GM19324 (cell line): ENCODE measurements around the gene MGARP.

Experiments used
- ATAC-seq: cut with Tn5 transposase; IDR thresholded peaks from one replicate; pipeline ENCODE4 v1.9.1; 2021; ENCODE audit warnings: mild to moderate bottlenecking, moderate library complexity; ENCODE audit not compliant: unreplicated experiment, low FRiP score

The MGARP gene

DNA sequence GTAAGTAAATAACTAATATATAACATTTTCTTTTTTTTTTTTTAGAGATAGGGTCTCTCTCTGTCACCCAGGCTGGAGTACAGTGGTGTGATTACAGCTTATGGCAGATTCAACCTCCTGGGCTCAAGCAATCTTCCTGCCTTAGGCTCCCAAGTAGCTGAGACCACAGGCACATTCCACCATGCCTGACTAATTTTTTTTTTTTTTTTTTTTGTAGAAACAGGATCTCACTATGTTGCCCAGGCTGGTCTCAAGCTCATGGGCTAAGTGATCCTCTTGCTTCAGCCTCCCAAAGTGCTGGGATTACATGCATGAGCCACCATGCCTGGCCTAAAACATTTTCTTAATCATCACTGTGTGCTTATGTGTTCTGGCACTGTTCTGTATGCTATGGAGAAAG is 32.8 kb downstream of the MGARP start:
- no peak for ATAC-seq

DNA sequence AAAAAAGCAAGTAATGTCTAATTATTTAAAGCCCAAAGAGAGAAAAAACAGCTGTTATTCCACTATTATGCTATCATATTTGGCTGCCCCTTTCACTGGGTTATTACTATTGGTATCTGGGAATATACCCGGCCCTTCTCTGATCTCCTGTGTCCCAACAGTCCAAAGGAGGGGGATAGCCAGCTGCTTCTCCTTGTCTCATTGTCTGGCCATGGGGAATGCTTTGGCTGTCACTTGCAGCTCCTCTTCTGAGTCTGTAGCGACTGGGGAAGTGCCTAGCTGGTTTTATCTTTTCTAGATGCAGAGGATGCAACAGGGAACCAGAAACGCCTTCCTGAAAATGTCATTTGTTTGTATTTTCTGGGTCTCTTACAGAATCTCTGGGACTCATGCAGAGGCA is 33.9 kb downstream of the MGARP start:
- ATAC-seq: no peak

DNA sequence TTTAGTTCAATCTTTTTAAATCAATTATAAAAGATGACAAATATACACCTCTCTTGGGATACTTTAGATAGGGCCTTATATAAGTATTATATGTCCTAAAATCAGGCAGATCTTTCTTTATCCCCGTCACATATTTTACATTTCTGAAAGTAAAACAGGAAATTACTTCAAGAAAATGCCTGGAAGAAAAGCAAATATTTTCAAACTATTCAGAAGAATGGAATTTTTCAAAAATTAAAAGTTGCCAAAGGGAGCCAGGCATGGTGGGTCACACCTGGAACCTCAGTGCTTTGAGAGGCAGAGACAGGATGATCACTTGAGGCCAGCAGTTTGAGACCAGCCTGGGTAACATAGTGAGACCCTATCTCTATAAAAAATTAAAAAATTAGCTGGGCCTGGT is 34.4 kb downstream of the MGARP start:
- no peak for ATAC-seq

DNA sequence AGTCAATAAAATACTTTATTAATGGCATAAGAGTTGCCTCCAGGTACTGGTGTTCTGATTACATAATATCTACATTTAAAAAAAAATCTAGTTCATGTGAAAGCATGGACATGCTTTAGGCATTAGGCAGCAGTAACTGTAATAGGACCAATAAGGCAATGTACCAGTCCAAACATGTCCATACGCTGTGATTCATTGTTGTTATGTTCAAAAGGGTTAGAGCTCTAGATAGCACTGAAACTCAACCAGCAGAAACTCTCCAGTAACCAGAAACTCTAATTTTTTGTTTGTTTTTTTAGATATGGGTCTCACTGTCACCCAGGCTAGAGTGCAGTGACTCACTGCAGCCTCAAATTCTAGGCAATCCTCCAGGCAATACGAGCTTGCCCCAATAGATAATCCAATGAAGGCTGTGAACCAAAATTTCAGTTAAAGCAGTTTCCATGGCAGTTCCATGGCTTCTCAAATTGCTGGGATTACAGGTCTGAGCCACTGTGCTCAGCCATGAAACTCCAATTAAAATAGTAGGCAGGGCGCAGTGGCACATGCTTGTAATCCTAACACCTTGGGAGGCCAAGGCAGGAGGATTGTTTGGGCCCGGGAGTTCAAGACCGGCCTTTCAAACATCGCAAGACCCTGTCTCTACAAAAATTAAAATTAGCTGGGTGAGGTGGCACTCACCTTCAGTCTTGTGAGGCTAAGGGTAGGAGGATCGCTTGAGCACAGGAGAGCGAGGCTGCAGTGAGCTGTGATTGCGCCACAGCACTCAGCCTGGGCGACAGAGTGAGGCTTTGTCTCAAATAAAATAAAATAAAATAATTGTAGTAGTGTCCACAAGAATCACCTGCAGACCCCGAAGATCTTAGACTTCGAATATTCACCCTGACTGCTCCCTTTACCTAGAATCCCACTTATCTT is 36.3 kb downstream of the MGARP start:
- ATAC-seq: no peak

DNA sequence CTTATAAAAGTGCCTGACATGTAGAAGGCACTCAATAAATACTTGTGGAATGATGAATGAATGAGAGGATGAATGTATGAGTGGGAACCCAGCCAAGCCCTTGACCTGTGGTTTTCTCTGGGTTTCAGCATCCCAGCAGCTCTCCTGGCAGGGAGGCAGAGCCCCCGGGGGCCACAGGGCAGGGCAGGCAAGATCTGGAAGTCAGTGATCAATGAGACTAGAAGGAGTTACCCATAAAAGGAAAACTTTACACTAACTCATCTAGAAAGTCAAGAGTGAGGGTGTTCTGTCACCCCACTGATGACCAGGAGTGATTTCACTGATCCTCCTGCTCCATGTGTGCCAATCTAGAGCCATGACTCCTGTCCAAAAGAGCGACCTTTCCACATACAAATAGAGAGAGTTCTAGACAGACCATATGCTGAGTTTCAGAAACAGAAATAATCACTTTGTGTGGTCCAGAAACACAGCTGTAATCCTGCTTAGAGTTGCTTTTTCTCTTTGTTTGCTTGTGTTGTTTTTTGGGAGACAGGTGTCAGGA is 37.4 kb downstream of the MGARP start:
- ATAC-seq: no peak

DNA sequence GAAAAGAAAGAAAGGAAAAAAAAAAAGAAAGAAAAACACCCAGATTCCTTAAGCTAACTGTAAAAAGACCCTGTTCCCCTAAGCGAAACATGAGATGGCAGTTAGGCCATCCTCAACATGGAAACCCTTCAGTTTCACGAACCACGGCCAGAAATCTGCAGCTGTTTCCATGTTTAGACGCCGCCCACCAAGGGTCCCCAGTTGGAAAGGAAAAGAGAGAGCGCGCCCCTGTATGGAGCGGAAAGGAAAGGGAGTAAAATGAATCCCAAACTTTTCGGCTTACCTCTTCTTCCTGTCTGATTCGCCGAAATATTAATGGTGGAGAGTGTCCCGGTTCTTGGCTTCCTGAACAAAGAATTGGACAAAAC is 38.3 kb downstream of the MGARP start:
- no peak for ATAC-seq

DNA sequence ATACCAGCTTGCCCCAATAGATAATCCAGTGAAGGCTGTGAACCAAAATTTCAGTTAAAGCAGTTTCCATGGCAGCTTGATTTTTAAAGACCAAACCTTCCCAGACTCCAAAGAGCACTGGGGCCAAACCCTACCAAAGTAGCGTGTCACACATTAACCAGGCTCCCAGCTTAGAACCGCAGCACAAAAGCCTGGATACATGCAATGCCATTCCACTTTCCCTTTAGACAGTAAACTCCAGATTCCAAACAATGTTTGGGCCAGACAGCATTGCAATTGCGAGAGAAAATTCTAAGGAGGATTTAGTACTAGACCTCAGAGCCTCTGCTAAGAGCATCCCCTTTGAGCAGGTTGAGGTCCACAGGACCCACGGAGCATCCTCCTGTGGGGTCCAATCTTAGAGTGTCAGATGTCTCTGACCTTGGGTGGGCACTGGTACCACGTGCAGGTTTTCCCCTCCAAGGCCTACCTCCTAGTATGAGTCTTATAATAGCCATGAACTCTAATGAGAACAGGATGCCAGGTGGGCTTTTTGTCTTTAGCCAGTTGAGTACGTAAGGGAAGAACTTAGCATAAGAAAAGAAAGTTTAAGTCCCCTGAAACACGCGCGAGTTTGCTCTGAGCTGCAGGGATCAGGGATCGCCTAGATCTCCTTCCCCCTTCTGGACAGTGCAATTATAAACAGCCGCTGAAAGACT is 38.8 kb downstream of the MGARP start:
- no peak for ATAC-seq

DNA sequence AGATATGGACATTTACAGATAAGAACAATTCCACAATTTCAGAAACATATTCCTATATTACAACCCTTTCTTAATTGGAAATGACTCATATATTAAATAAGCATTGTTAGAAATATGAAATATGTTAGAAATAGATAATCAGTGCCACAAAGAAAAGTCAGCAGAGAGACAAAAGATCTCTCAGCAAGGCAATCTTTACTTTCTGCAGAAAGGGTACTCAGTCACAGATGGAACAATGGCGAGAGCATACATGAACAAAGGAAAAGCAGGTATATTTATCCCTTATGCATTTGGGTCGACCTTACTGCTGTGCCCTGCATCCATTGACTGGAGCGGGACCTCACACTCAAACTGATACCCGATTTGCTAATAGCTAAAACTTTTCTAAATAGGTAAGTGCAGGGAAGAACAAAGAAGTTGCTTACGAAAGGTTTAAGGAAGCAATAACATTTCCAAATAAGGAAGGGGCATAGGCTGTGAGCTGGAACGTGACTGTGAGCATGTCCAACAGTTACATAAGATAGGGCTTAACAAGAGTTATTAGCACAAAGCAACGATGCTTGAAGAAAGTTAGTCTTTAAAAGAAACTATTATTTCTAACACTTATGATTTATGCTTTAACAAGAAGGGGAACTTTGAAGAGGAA is 40.8 kb downstream of the MGARP start:
- ATAC-seq: no peak

DNA sequence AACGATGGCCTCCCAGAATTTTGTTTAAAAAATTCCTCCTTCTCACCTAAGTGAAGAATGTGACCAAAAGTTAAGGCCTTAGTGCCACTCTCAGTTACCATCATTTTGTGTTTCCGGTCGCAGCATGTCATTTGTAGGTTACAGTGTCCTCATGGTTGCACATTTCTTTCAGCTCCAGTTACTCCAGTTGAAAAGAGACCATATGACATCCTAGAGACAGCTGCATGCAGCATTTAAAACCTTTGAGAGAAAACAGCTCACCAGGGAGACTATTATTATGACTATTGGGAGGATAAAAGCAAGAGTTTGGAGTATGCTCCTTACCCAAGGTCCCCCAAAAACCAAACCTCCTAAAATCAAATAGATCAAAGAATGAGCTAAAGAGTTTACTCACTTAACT is 45.8 kb downstream of the MGARP start:
- no peak for ATAC-seq

DNA sequence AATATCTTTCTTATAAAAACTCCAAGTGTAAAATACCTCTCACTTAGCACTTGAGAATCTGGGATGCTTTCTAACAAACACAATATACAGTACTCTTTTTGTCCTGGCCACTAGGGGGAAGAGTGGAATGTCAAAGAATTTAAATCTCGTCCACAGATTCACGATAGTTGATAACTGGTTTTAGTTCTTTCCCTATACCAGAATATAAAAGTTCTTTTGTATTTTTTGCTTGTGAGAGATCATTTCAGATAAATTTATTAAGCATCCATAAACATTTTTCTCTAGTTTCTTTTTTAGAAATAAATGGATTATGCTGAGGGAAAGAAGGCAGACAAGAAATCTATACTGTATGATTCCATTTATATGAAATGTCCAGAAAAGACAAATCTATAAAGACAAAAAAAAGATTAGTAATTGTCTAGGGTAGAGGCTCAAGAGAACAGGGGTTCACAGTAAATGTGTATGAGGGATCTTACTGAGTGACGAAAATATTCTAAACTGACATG is 50.4 kb downstream of the MGARP start:
- no peak for ATAC-seq

DNA sequence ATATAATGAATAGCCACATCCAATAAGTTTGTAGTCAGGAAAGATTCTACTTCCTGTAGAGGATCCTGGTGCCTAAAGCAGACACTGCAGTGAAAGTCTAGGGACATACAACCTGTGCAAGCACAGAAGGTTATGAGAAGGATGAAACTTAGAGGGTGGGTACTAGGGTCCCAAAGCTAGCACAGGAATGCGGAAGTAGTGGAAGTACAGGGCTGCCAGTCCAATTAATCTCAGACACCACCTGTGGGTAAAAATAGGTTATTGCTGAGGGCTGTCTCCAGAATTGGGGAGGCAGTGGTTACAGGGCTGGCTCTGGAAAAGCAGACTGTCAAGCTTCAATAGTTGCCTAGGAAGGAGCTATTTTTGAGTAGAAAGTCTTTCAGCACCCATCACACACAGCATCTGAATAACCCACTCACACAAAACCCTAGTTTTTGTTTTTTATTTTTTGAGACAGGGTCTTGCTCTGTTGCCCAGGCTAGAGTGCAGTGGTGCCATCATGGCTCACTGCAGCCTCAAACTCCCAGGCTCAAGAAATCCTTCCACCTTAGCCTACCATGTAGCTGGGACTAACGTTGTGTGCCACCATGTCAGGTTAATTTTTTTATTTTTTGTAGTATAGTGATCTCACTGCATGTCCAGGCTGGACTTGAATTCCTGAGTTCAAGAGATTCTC is 52.2 kb downstream of the MGARP start:
- no peak for ATAC-seq

DNA sequence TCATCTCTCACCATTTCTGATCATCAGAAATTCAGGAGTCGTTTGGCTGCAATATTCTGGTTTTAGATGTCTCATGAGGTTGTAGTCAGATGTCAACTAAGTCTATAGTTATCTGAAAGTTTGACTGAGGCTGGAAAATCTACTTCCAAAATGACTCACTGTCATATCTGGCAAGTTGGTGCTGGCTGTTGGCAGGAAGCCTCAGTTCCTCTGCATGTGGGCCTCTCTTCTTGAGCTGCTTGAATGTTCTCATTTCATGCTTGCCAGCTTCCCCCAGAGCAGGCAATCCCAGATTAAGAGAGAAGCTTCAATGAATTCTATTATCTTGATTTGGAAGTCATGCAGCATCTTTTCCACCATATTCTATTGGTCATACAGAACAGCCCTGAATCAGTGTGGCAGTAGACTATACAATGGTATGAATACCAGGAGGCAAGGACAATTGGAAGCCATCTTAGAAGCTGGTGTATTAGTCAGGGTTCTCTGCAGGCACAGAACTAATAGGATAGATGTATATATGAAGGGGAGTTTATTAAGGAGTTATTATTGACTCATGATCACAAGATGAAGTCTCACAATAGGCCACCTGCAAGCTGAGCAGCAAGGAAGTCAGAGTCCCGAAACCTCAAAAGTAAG is 56.2 kb downstream of the MGARP start:
- ATAC-seq: no peak

DNA sequence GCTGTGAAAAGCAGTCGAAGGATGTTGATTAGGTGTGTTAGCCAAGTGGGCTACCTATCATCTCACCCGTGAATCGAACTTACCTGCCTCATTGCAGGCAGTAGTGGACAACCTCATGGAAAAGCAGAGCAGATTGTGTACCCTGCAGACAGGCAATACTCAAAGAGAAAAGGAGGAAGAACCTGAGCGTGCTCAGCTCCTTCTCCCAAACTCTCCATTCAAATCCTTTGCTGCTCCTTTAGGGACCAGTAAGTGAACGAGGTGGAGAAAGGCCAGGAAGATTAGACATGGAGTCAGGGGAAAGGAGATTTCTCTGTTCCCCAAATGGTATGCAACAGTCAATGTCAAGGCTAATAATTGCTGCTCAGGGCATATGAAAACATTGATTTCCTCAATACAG is 57.8 kb downstream of the MGARP start:
- no peak for ATAC-seq

DNA sequence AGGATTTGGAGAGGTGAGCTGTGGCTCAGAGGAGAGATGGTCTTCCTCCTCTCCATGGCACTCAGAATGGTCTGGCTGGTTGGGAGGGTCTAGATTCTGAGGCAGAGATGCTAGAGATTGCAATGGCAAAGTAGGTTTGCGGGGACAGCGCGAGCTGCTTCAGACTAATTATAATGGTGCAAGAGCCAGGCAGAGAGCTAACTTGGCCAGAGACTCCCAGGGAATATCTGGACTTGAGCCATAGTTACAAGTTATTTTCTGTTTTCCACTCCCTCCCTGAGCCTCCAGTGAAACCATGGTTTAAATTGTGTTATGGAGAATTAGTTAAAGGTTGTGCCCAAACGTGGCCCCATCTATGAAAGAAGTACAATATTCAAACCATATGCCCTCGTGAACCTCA is 58.3 kb downstream of the MGARP start:
- no peak for ATAC-seq

DNA sequence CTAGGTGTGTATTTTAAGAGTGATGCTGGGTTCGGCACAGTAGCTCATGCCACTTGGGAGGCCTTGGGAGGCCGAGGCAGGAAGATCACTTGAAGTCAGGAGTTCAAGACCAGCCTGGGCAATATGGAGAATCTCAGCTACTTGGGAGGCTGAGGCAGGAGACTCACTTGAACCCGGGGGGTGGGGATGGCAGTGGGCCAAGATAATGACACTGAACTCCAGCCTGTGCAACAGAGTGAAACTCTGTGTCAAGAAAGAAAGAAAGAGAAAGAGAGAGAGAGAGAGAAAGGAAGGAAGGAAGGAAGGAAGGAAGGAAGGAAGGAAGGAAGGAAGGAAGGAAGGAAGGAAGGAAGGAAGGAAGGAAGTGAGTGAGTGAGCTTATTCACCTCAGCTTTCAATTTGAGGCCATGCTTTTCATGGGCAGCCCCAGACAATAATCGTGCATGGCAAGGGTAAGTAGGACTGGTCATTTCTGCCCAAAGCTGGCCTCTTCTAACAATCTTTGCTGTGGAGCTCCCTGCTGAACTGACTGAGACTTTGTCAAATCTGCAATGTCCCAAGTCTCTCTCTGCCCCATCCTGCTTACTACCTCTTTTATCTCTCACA is 60.5 kb downstream of the MGARP start:
- ATAC-seq: no peak
